DND-41 (cell line): ENCODE measurements around the gene RMND5A.

ENCODE experiments used
- ATAC-seq: fragments of 200-7000 bp; cut with Tn5 transposase; 3 replicates; pipeline ENCODE4 v1.9.1; 2021; ENCODE audit warnings: low read depth; ENCODE audit not compliant: insufficient read depth
- DNase-seq: peaks from one replicate; pipeline ENCODE4 v3.0.0-alpha.2; 2020
- H2AFZ ChIP-seq: 2 replicates; pipeline ENCODE4 v1.6.0; 2012; ENCODE audit warnings: low read depth, low read length
- H3K27ac ChIP-seq: 2 replicates; pipeline ENCODE4 v1.5.1; 2012; ENCODE audit warnings: low read length, inconsistent platforms
- H3K27me3 ChIP-seq: fragments of 200-600 bp; sonication (generic); 2 replicates; pipeline ENCODE4 v1.6.0; 2012; ENCODE audit warnings: low read length, mild to moderate bottlenecking, inconsistent platforms; ENCODE audit not compliant: insufficient read depth, poor library complexity
- H3K36me3 ChIP-seq: 2 replicates; pipeline ENCODE4 v1.5.1; 2012; ENCODE audit warnings: low read length, inconsistent platforms; ENCODE audit not compliant: insufficient read depth
- H3K4me1 ChIP-seq: 2 replicates; pipeline ENCODE4 v1.5.1; 2012; ENCODE audit warnings: mild to moderate bottlenecking, low read length; ENCODE audit not compliant: insufficient read depth
- H3K4me2 ChIP-seq: 2 replicates; pipeline ENCODE4 v1.6.0; 2012; ENCODE audit warnings: mild to moderate bottlenecking, moderate library complexity, low read length, inconsistent platforms; ENCODE audit not compliant: insufficient read depth
- H3K4me3 ChIP-seq, 2 experiments: fragments of 200-600 bp in 1 of 2; shearing (Covaris generic) in 1 of 2; 2 replicates each; pipeline ENCODE4 v1.5.1; 2012 to 2016; ENCODE audit warnings: inconsistent platforms in 2 of 2, low read length in 2 of 2, mild to moderate bottlenecking in 2 of 2, low read depth in 1 of 2, moderate library complexity in 1 of 2
- H3K79me2 ChIP-seq: 2 replicates; pipeline ENCODE4 v1.6.0; 2012; ENCODE audit warnings: low read length, inconsistent platforms; ENCODE audit not compliant: insufficient read depth
- H3K9ac ChIP-seq: 2 replicates; pipeline ENCODE4 v1.6.0; 2012; ENCODE audit warnings: low read depth, mild to moderate bottlenecking, inconsistent platforms, low read length, moderate library complexity
- H3K9me3 ChIP-seq: 2 replicates; pipeline ENCODE4 v1.5.1; 2012; ENCODE audit warnings: low read length, moderate library complexity, mild to moderate bottlenecking, inconsistent platforms; ENCODE audit not compliant: insufficient read depth, severe bottlenecking
- H4K20me1 ChIP-seq: 2 replicates; pipeline ENCODE4 v1.6.0; 2012; ENCODE audit warnings: low read length; ENCODE audit not compliant: insufficient read depth
- CTCF ChIP-seq: IDR thresholded peaks from 2 replicates; pipeline ENCODE4 v1.5.1; 2012; ENCODE audit warnings: borderline replicate concordance, low read length, moderate library complexity, mild to moderate bottlenecking; ENCODE audit not compliant: poor library complexity, severe bottlenecking; ENCODE audit errors: extremely low read depth
- EZH2 ChIP-seq: IDR thresholded peaks from 3 replicates; pipeline ENCODE4 v1.6.1; 2012; ENCODE audit warnings: borderline replicate concordance, low read depth, mild to moderate bottlenecking, moderate library complexity, low read length, inconsistent platforms; ENCODE audit not compliant: severe bottlenecking

Gene RMND5A

GRCh38 chr2:86673011-86673410, 47.1 kb upstream of the RMND5A start:
- no peaks in the 10 kb centered on the region for H3K4me1 ChIP-seq
- H3K9me3 ChIP-seq = no peaks in the 10 kb centered on the region
- H3K4me2 ChIP-seq = no peak overlapping the region
- H2AFZ ChIP-seq = no peak overlapping the region
- TF ChIP-seq EZH2 (no peak), CTCF (no peak)
- H3K4me3 ChIP-seq = no peak overlapping the region
- no peak for ATAC-seq
- no peaks in the 10 kb centered on the region for H3K27me3 ChIP-seq
- no peaks in the 10 kb centered on the region for H3K36me3 ChIP-seq
- no peak overlapping the region for H3K27ac ChIP-seq
- no peaks in the 10 kb centered on the region for H3K79me2 ChIP-seq
- no peak for DNase-seq
- no peaks in the 10 kb centered on the region for H4K20me1 ChIP-seq
- H3K9ac ChIP-seq = no peak overlapping the region

- Histone ChIP-seq H3K27me3 (no peaks in the 10 kb centered on the region), H3K79me2 (no peaks in the 10 kb centered on the region), H3K9me3 (no peaks in the 10 kb centered on the region), H3K9ac (no peak overlapping the region), H4K20me1 (no peaks in the 10 kb centered on the region), H2AFZ (no peak overlapping the region), H3K4me2 (no peak overlapping the region), H3K4me1 (no peaks in the 10 kb centered on the region), H3K36me3 (no peaks in the 10 kb centered on the region), H3K27ac (no peak overlapping the region), H3K4me3 (no peak overlapping the region)
- TF ChIP-seq CTCF = no peak
- TF ChIP-seq EZH2 = no peak
- no peak for DNase-seq
- ATAC-seq = no peak
Observed at GRCh38 chr2:86673986-86674670, 46.0 kb upstream of the RMND5A start.

- Histone ChIP-seq H3K79me2 (no peaks in the 10 kb centered on the region), H3K9me3 (no peaks in the 10 kb centered on the region), H3K9ac (no peak overlapping the region), H3K27ac (no peak overlapping the region), H3K4me2 (no peak overlapping the region), H3K4me3 (no peak overlapping the region), H3K4me1 (no peaks in the 10 kb centered on the region), H2AFZ (no peak overlapping the region), H4K20me1 (no peaks in the 10 kb centered on the region), H3K36me3 (no peaks in the 10 kb centered on the region), H3K27me3 (no peaks in the 10 kb centered on the region)
- DNase-seq (no peak), ATAC-seq (no peak)
- no peak for TF ChIP-seq EZH2
- TF ChIP-seq CTCF = no peak
Observed at GRCh38 chr2:86675104-86675503, 45.0 kb upstream of the RMND5A start.
